PC-3 (cell line): ENCODE data around the gene TBXAS1. TPM values are rescaled to one million over a fixed set of nuclear protein-coding genes. Genes with fewer than 3 reads are reported as not detected.

ENCODE experiments used
- ATAC-seq: fragments of 200-7000 bp; cut with Tn5 transposase; 2 replicates; pipeline ENCODE4 v1.9.1; 2020; ENCODE audit warnings: mild to moderate bottlenecking, moderate library complexity
- BruUV-seq: library from RNA; stranded (reverse); fragments of 400-500 nt; replicated peaks from 2 replicates; lab custom pipeline; 2021; lab: Mats Ljungman, UMichigan
- CTCF ChIA-PET: fragments of 300-600 bp; sonication (Branson Sonifier 250); formaldehyde crosslinking; loops from one replicate; lab custom pipeline; 2022; ENCODE audit warnings: antibody characterized with exemption; lab: Charles Lee
- POLR2A ChIA-PET: fragments of 300-600 bp; sonication (Branson Sonifier 250); formaldehyde crosslinking; loops from one replicate; lab custom pipeline; 2022; ENCODE audit warnings: antibody characterized with exemption; ENCODE audit not compliant: unreplicated experiment; lab: Charles Lee
- DNase-seq: peaks from one replicate; pipeline ENCODE4 v3.0.0-alpha.2; 2015
- H2AFZ ChIP-seq: fragments of 300-600 bp; sonication (generic); 2 replicates; pipeline ENCODE4 v1.6.0; 2016; ENCODE audit warnings: antibody characterized with exemption, low read length
- H3F3A ChIP-seq: fragments of 300-600 bp; sonication (generic); one replicate; pipeline ENCODE4 v1.6.0; 2017; ENCODE audit warnings: antibody characterized with exemption, low read length, control low read depth, mild to moderate bottlenecking; ENCODE audit not compliant: unreplicated experiment
- H3K27ac ChIP-seq: fragments of 300-600 bp; sonication (generic); 2 replicates; pipeline ENCODE4 v1.5.1; 2016; ENCODE audit warnings: mild to moderate bottlenecking, low read length
- H3K27me3 ChIP-seq: fragments of 300-600 bp; sonication (generic); 2 replicates; pipeline ENCODE4 v1.6.1; 2016; ENCODE audit warnings: low read length, mixed read lengths
- H3K36me3 ChIP-seq: fragments of 300-600 bp; sonication (generic); 2 replicates; pipeline ENCODE4 v1.6.1; 2016; ENCODE audit warnings: low read depth, mixed run types, low read length, mixed read lengths
- H3K4me1 ChIP-seq: fragments of 300-600 bp; sonication (generic); 2 replicates; pipeline ENCODE4 v1.5.1; 2016; ENCODE audit warnings: low read length; ENCODE audit not compliant: insufficient read depth
- H3K4me2 ChIP-seq: fragments of 300-600 bp; sonication (generic); 2 replicates; pipeline ENCODE4 v1.6.0; 2016; ENCODE audit warnings: low read length
- H3K4me3 ChIP-seq: fragments of 300-600 bp; sonication (generic); 2 replicates; pipeline ENCODE4 v1.5.1; 2016; ENCODE audit warnings: mild to moderate bottlenecking, low read length, mixed read lengths
- H3K79me2 ChIP-seq: fragments of 300-600 bp; sonication (generic); 2 replicates; pipeline ENCODE4 v1.6.1; 2017; ENCODE audit warnings: low read length, mixed read lengths
- H3K9ac ChIP-seq: fragments of 300-600 bp; sonication (generic); 2 replicates; pipeline ENCODE4 v1.6.0; 2016; ENCODE audit warnings: mild to moderate bottlenecking, low read length
- H3K9me2 ChIP-seq: fragments of 300-600 bp; sonication (generic); replicated peaks from 2 replicates; pipeline ENCODE4 v1.6.1; 2016; ENCODE audit warnings: mixed run types, low read length, mixed read lengths
- H3K9me3 ChIP-seq: fragments of 300-600 bp; sonication (generic); 2 replicates; pipeline ENCODE4 v1.6.1; 2016; ENCODE audit warnings: low read length, mixed read lengths
- H4K20me1 ChIP-seq: fragments of 300-600 bp; sonication (generic); 2 replicates; pipeline ENCODE4 v1.6.1; 2016; ENCODE audit warnings: low read length, mixed read lengths
- CTCF ChIP-seq: fragments of 300-600 bp; sonication (generic); conservative IDR thresholded peaks from 2 replicates; pipeline ENCODE4 v1.5.1; 2017; ENCODE audit warnings: antibody characterized with exemption, low read depth, mild to moderate bottlenecking, low read length
- EZH2 ChIP-seq: fragments of 300-600 bp; sonication (generic); IDR thresholded peaks from one replicate; pipeline ENCODE4 v1.6.1; 2017; ENCODE audit warnings: antibody characterized with exemption, mild to moderate bottlenecking, low read length; ENCODE audit not compliant: unreplicated experiment
- EZH2phosphoT487 ChIP-seq: fragments of 300-600 bp; sonication (generic); IDR thresholded peaks from 2 replicates; pipeline ENCODE4 v1.6.1; 2018; ENCODE audit warnings: mild to moderate bottlenecking, antibody characterized with exemption, low read length, borderline replicate concordance
- intact Hi-C: fragments of 100-400 bp; cut with micrococcal nuclease; formaldehyde crosslinking; loops from 2 replicates; pipeline ENCODE4 v1.9.0; 2023
- total RNA-seq: library from RNA; depleted of rRNA; stranded (reverse); fragments of >200 nt; gene quantifications from 2 replicates; pipeline ENCODE4 v1.2.3, GENCODE V29; 2014

The TBXAS1 gene
- total RNA-seq, 1 experiment from 2014 or later = 21.8 TPM

- ChIA-PET CTCF (no interaction called here), POLR2A (no interaction called here)
Measured at GRCh38 chr7:140018125-140019043, 189.3 kb downstream of the TBXAS1 start.

GRCh38 chr7:140019172-140019571 lies 190.1 kb downstream of the TBXAS1 start:
- intact Hi-C loops = no loop called here
- no peaks in the 10 kb centered on the region for H3K27me3 ChIP-seq
- no peak overlapping the region for H2AFZ ChIP-seq
- no peaks in the 10 kb centered on the region for H3K36me3 ChIP-seq
- TF ChIP-seq CTCF = no peak
- no peak for TF ChIP-seq EZH2
- TF ChIP-seq EZH2phosphoT487 = no peak
- no peak overlapping the region for H3K4me3 ChIP-seq
- H3K4me1 ChIP-seq = no peaks in the 10 kb centered on the region
- ChIA-PET CTCF (no interaction called here), POLR2A (no interaction called here)
- no peaks in the 10 kb centered on the region for H3F3A ChIP-seq
- H3K9ac ChIP-seq = no peak overlapping the region
- no peak overlapping the region for H3K27ac ChIP-seq
- DNase-seq (no peak), ATAC-seq (no peak)
- no peaks in the 10 kb centered on the region for H3K9me3 ChIP-seq
- no peaks in the 10 kb centered on the region for H4K20me1 ChIP-seq
- no peak overlapping the region for H3K4me2 ChIP-seq
- H3K79me2 ChIP-seq = no peaks in the 10 kb centered on the region
- no TSS peak for BruUV-seq
- H3K9me2 ChIP-seq = no peaks in the 10 kb centered on the region

More at GRCh38 chr7:140018125-140019043, 189.3 kb downstream of the TBXAS1 start:
- Histone ChIP-seq H4K20me1 (no peaks in the 10 kb centered on the region), H3K4me3 (no peak overlapping the region), H3K9me2 (no peaks in the 10 kb centered on the region), H3F3A (no peaks in the 10 kb centered on the region), H3K36me3 (no peaks in the 10 kb centered on the region), H3K9ac (no peak overlapping the region), H3K27ac (no peak overlapping the region), H3K4me1 (no peaks in the 10 kb centered on the region), H2AFZ (no peak overlapping the region), H3K79me2 (no peaks in the 10 kb centered on the region), H3K4me2 (no peak overlapping the region), H3K9me3 (no peaks in the 10 kb centered on the region), H3K27me3 (no peaks in the 10 kb centered on the region)
- ATAC-seq = no peak; the same call in 1 of the 2 replicates
- intact Hi-C loops = no loop called here
- no peak for TF ChIP-seq EZH2phosphoT487
- no peak for TF ChIP-seq CTCF
- no peak for TF ChIP-seq EZH2
- no peak for DNase-seq
- no TSS peak for BruUV-seq

GRCh38 chr7:140019606-140020005 lies 190.5 kb downstream of the TBXAS1 start:
- no peaks in the 10 kb centered on the region for H3K4me1 ChIP-seq
- intact Hi-C loops = no loop called here
- no peaks in the 10 kb centered on the region for H3K27me3 ChIP-seq
- no peak overlapping the region for H3K4me2 ChIP-seq
- ATAC-seq (no peak), DNase-seq (no peak)
- no peaks in the 10 kb centered on the region for H3K36me3 ChIP-seq
- no peaks in the 10 kb centered on the region for H3F3A ChIP-seq
- H4K20me1 ChIP-seq = no peaks in the 10 kb centered on the region
- ChIA-PET POLR2A (no interaction called here), CTCF (no interaction called here)
- H3K9me3 ChIP-seq = no peaks in the 10 kb centered on the region
- no peaks in the 10 kb centered on the region for H3K79me2 ChIP-seq
- no peak overlapping the region for H3K4me3 ChIP-seq
- H3K9ac ChIP-seq = no peak overlapping the region
- TF ChIP-seq CTCF = no peak
- TF ChIP-seq EZH2phosphoT487 = no peak
- no peak for TF ChIP-seq EZH2
- H3K27ac ChIP-seq = no peak overlapping the region
- BruUV-seq = no TSS peak
- H2AFZ ChIP-seq = no peak overlapping the region
- no peaks in the 10 kb centered on the region for H3K9me2 ChIP-seq
